B cell (primary cell): ENCODE measurements around the gene NACC1. TPM values are rescaled to one million over a fixed set of nuclear protein-coding genes. Genes with fewer than 3 reads are reported as not detected.
A peak's percentile ranks its signal among the peaks of the same experiment; 100 is the strongest.

Experiments
- ATAC-seq: fragments of 200-7000 bp; cut with Tn5 transposase; one replicate; pipeline ENCODE4 v1.10.0; 2021; ENCODE audit warnings: low read depth, mild to moderate bottlenecking, moderate number of reproducible peaks, moderate library complexity
- CTCF ChIA-PET: fragments of 350-600 bp; sonication (Branson Sonifier 250); formaldehyde crosslinking; loops from one replicate; lab custom pipeline; 2021; ENCODE audit warnings: antibody characterized with exemption, inconsistent platforms; lab: Charles Lee
- POLR2A ChIA-PET: fragments of 350-600 bp; sonication (Branson Sonifier 250); formaldehyde crosslinking; loops from one replicate; lab custom pipeline; 2021; ENCODE audit warnings: antibody characterized with exemption; lab: Charles Lee
- DNase-seq: peaks from one replicate; pipeline ENCODE4 v3.0.0; 2013
- H2AFZ ChIP-seq: 2 replicates; pipeline ENCODE4 v1.6.1; 2012; ENCODE audit warnings: mild to moderate bottlenecking, low read depth, low read length; ENCODE audit not compliant: insufficient read depth, poor library complexity, severe bottlenecking
- H3K27ac ChIP-seq, 2 donors: 1 replicate in 1 of 2; 2 replicates in 1 of 2; pipeline ENCODE4 v1.5.1; 2012 to 2013; ENCODE audit warnings: low read length in 2 of 2, mild to moderate bottlenecking in 2 of 2, moderate library complexity in 1 of 2
- H3K27me3 ChIP-seq, 4 experiments: fragments of 200-600 bp in 1 of 4; sonication (generic) in 1 of 4; replicated peaks in 1 of 4; 1 replicate in 2 of 4; 2 replicates in 2 of 4; pipeline versions ENCODE4 v1.6.1 to v1.7.0; 2013 to 2016; ENCODE audit warnings: low read length in 3 of 4, mild to moderate bottlenecking in 2 of 4, mixed read lengths in 1 of 4, moderate library complexity in 1 of 4; ENCODE audit not compliant: insufficient read depth in 4 of 4, control insufficient read depth in 3 of 4; ENCODE audit errors: control extremely low read depth in 1 of 4
- H3K36me3 ChIP-seq, 2 experiments: replicated peaks in 1 of 2; 1 replicate in 1 of 2; 2 replicates in 1 of 2; pipeline versions ENCODE4 v1.6.1 to v1.7.1; 2013; ENCODE audit warnings: low read length in 1 of 2; ENCODE audit not compliant: insufficient read depth in 2 of 2, control insufficient read depth in 1 of 2; ENCODE audit errors: control extremely low read depth in 1 of 2, extremely low read depth in 1 of 2
- H3K4me1 ChIP-seq, 2 donors: fragments of 200-600 bp in 1 of 2; sonication (generic) in 1 of 2; 1 replicate in 1 of 2; 2 replicates in 1 of 2; pipeline versions ENCODE4 v1.5.1 to v1.6.1; 2013 to 2017; ENCODE audit warnings: low read length in 2 of 2; ENCODE audit not compliant: control insufficient read depth in 2 of 2, insufficient read depth in 2 of 2
- H3K4me2 ChIP-seq: replicated peaks from 2 replicates; pipeline ENCODE3; 2012; ENCODE audit warnings: mild to moderate bottlenecking, low read depth, low read length; ENCODE audit not compliant: poor library complexity, severe bottlenecking
- H3K4me3 ChIP-seq, 5 experiments: fragments of 200-600 bp in 1 of 5; sonication (generic) in 1 of 5; 1 replicate in 3 of 5; 2 replicates in 2 of 5; pipeline versions ENCODE4 v1.5.1 to v1.7.0; 2011 to 2016; ENCODE audit warnings: low read length in 4 of 5, mild to moderate bottlenecking in 4 of 5, low read depth in 2 of 5, control low read depth in 1 of 5, moderate library complexity in 1 of 5; ENCODE audit not compliant: insufficient read depth in 1 of 5; ENCODE audit errors: control extremely low read depth in 1 of 5, extremely low read depth in 1 of 5
- H3K79me2 ChIP-seq: fragments of 200-600 bp; sonication (generic); one replicate; pipeline ENCODE4 v1.6.0; 2016; ENCODE audit warnings: low read length; ENCODE audit not compliant: control insufficient read depth, insufficient read depth
- H3K9ac ChIP-seq: fragments of 200-600 bp; sonication (generic); 2 replicates; pipeline ENCODE4 v1.6.1; 2017; ENCODE audit warnings: mild to moderate bottlenecking, low read length, moderate library complexity
- H3K9me3 ChIP-seq, 3 donors: one replicate each; pipeline versions ENCODE4 v1.6.1 to v1.7.1; 2013; ENCODE audit warnings: low read length in 2 of 3; ENCODE audit not compliant: control insufficient read depth in 2 of 3, insufficient read depth in 1 of 3; ENCODE audit errors: control extremely low read depth in 1 of 3
- H4K20me1 ChIP-seq: 2 replicates; pipeline ENCODE4 v1.6.0; 2012; ENCODE audit warnings: mild to moderate bottlenecking, low read length; ENCODE audit not compliant: insufficient read depth, control insufficient read depth, poor library complexity, severe bottlenecking
- H3K27ac Mint-ChIP-seq: one replicate; pipeline ENCODE4 v1.8.0; 2021; ENCODE audit warnings: mixed read lengths
- H3K27me3 Mint-ChIP-seq: one replicate; pipeline ENCODE4 v1.8.0; 2021; ENCODE audit warnings: mixed read lengths
- H3K4me1 Mint-ChIP-seq: one replicate; pipeline ENCODE4 v1.8.0; 2021; ENCODE audit warnings: mixed read lengths
- H3K4me3 Mint-ChIP-seq: one replicate; pipeline ENCODE4 v1.8.0; 2021; ENCODE audit warnings: mixed read lengths
- H3K9me3 Mint-ChIP-seq: one replicate; pipeline ENCODE4 v1.8.0; 2022; ENCODE audit warnings: mixed read lengths; ENCODE audit not compliant: insufficient read depth
- CTCF ChIP-seq: fragments of 200-600 bp; IDR thresholded peaks from one replicate; pipeline ENCODE4 v1.8.0; 2022; ENCODE audit warnings: antibody characterized with exemption, mild to moderate bottlenecking
- EZH2 ChIP-seq: IDR thresholded peaks from 2 replicates; pipeline ENCODE4 v1.6.1; 2012; ENCODE audit warnings: borderline replicate concordance, low read depth, mild to moderate bottlenecking, moderate library complexity, low read length; ENCODE audit not compliant: insufficient read depth, poor library complexity, severe bottlenecking
- WGBS: methylation state at CpG from one replicate; pipeline ENCODE4 v1.1.5; 2013; ENCODE audit warnings: missing lambda C conversion rate; ENCODE audit not compliant: insufficient coverage; 5-methylcytosine and 5-hydroxymethylcytosine counted together
- intact Hi-C: fragments of 100-400 bp; cut with micrococcal nuclease; formaldehyde crosslinking; loops from one replicate; pipeline ENCODE4 v1.10.0; 2022
- polyA plus RNA-seq: library from polyadenylated mRNA; depleted of rRNA; stranded (reverse); fragments of >200 nt; gene quantifications from 2 replicates; pipeline ENCODE4 v1.2.3, GENCODE V29; 2012
- total RNA-seq, 2 donors: library from RNA; stranded (reverse); fragments of 120-200 nt in 1 of 2; gene quantifications; 1 replicate in 1 of 2; 2 replicates in 1 of 2; pipeline versions ENCODE4 v1.2.3 to v1.2.4, GENCODE V29; 2013 to 2022

The NACC1 gene
- total and polyA plus RNA-seq, 2 donors (not counting 1 experiment from before 2014, with no cell fraction given) = 25.9 to 27.5 TPM

GRCh38 chr19:13164343-13165161 is 46.5 kb downstream of the NACC1 start:
- peaks cover 71% of the 10 kb centered on the region for H3K4me1 Mint-ChIP-seq
- H3K27me3 ChIP-seq = no peaks in the 10 kb centered on the region
- H4K20me1 ChIP-seq = no peaks in the 10 kb centered on the region
- H3K9me3 Mint-ChIP-seq = no peaks in the 10 kb centered on the region
- intact Hi-C loops = loop anchor here (5.0 kb wide), 1 partner anchor 1218 kb away; the partner anchor contains the start of gene ADGRE5
- ChIA-PET POLR2A (interaction anchor here (0.6 to 7.1 kb wide), 11 partner anchors 10 to 1206 kb away, joined by 3 to 64 read pairs (median 6); no protein-coding TSS in a partner anchor), CTCF (interaction anchor here (0.6 to 12.6 kb wide), 11 partner anchors 9 to 276 kb away, joined by 3 to 154 read pairs (median 5); no protein-coding TSS in a partner anchor)
- H3K27me3 Mint-ChIP-seq = no peaks in the 10 kb centered on the region
- H2AFZ ChIP-seq = peak overlapping the region; percentile 84
- DNase-seq (peak; percentile 63), ATAC-seq (no peak)
- H3K27ac ChIP-seq = peak overlapping the region; percentile 85 to 94
- H3K79me2 ChIP-seq = peaks cover 16% of the 10 kb centered on the region
- H3K36me3 ChIP-seq = no peaks in the 10 kb centered on the region
- H3K9me3 ChIP-seq = no peaks in the 10 kb centered on the region
- H3K4me2 ChIP-seq = peak overlapping the region; percentile 94
- 9% methylated on average over 16 of the region's 19 CpGs for WGBS
- peak overlapping the region; percentile 92 for H3K4me3 Mint-ChIP-seq
- H3K4me3 ChIP-seq = peak overlapping the region in 4 of 5 experiments; percentile 16 to 51 (median 30)
- H3K4me1 ChIP-seq = peaks cover 86 to 100% of the 10 kb centered on the region in 2 donors
- peak overlapping the region; percentile 43 for H3K9ac ChIP-seq
- TF ChIP-seq CTCF (no peak), EZH2 (no peak)
- peak overlapping the region; percentile 97 for H3K27ac Mint-ChIP-seq
